Natural killer cell (primary cell): Measurements from ENCODE around the gene TRAF7. TPM values are rescaled to one million over a fixed set of nuclear protein-coding genes. Genes with fewer than 3 reads are reported as not detected.
"Not testable (repeated sequence)": the region's sequence is repeated elsewhere in the genome, so short reads cannot be mapped to it uniquely, and the experiment has no call there.

Source experiments
- ATAC-seq, 3 donors: fragments of 150-1000 bp in 2 of 3; fragments of 200-7000 bp in 1 of 3; cut with Tn5 transposase; 1 replicate in 1 of 3; 2 replicates in 2 of 3; pipeline ENCODE4 v1.10.0; 2021; ENCODE audit warnings: mild to moderate bottlenecking in 2 of 3, moderate library complexity in 2 of 3
- DNase-seq, 2 donors: peaks; one replicate each; pipeline versions ENCODE4 v3.0.0 to v3.0.0-alpha.2; 2013 to 2021; ENCODE audit warnings: mixed read lengths in 1 of 2
- H3K27ac ChIP-seq: one replicate; pipeline ENCODE4 v1.5.1; 2013; ENCODE audit warnings: mild to moderate bottlenecking, low read length
- H3K27me3 ChIP-seq: one replicate; pipeline ENCODE4 v1.6.1; 2013; ENCODE audit warnings: low read length; ENCODE audit not compliant: control insufficient read depth, insufficient read depth
- H3K36me3 ChIP-seq: one replicate; pipeline ENCODE4 v1.6.1; 2013; ENCODE audit warnings: low read length; ENCODE audit not compliant: control insufficient read depth, insufficient read depth
- H3K4me1 ChIP-seq: one replicate; pipeline ENCODE4 v1.6.1; 2013; ENCODE audit warnings: low read length; ENCODE audit not compliant: control insufficient read depth, insufficient read depth
- H3K4me3 ChIP-seq: one replicate; pipeline ENCODE4 v1.5.1; 2013; ENCODE audit warnings: low read length
- H3K9me3 ChIP-seq: one replicate; pipeline ENCODE4 v1.6.1; 2013; ENCODE audit warnings: low read length; ENCODE audit not compliant: control insufficient read depth, insufficient read depth
- H3K27ac Mint-ChIP-seq, 2 donors: one replicate each; pipeline ENCODE4 v1.8.0; 2022; ENCODE audit warnings: mild to moderate bottlenecking in 2 of 2, mixed read lengths in 2 of 2, moderate library complexity in 1 of 2
- H3K27me3 Mint-ChIP-seq, 2 donors: one replicate each; pipeline ENCODE4 v1.8.0; 2022; ENCODE audit warnings: low read depth in 2 of 2, mixed read lengths in 2 of 2
- H3K36me3 Mint-ChIP-seq: one replicate; pipeline ENCODE4 v1.8.0; 2022; ENCODE audit warnings: mixed read lengths
- H3K4me1 Mint-ChIP-seq, 2 donors: one replicate each; pipeline ENCODE4 v1.8.0; 2022; ENCODE audit warnings: mixed read lengths in 2 of 2
- H3K4me3 Mint-ChIP-seq: one replicate; pipeline ENCODE4 v1.8.0; 2022; ENCODE audit warnings: mild to moderate bottlenecking, moderate library complexity, mixed read lengths
- H3K9me3 Mint-ChIP-seq, 2 donors: one replicate each; pipeline ENCODE4 v1.8.0; 2022; ENCODE audit warnings: mixed read lengths in 2 of 2
- WGBS: methylation state at CpG from one replicate; pipeline ENCODE4 v1.1.7; 2013; ENCODE audit warnings: missing lambda C conversion rate; ENCODE audit not compliant: insufficient coverage; 5-methylcytosine and 5-hydroxymethylcytosine counted together
- intact Hi-C: fragments of 100-400 bp; cut with micrococcal nuclease; formaldehyde crosslinking; loops from one replicate; pipeline ENCODE4 v1.14.2; 2022
- total RNA-seq, 4 donors: library from RNA; stranded (reverse); fragments of 120-200 nt in 1 of 4; gene quantifications; one replicate each; pipeline versions ENCODE4 v1.2.3 to v1.2.4, GENCODE V29; 2013 to 2022
- TF ChIP-seq, protein P1 (sequence below): fragments of 200-600 bp; IDR thresholded peaks from one replicate; pipeline ENCODE4 v1.8.0; 2022; ENCODE audit warnings: antibody characterized with exemption

The TRAF7 gene
- 10 to 100 TPM; 29.3 to 39.1 (median 37.3) TPM for total RNA-seq
- total RNA-seq (2013) = 21.5 TPM

DNA sequence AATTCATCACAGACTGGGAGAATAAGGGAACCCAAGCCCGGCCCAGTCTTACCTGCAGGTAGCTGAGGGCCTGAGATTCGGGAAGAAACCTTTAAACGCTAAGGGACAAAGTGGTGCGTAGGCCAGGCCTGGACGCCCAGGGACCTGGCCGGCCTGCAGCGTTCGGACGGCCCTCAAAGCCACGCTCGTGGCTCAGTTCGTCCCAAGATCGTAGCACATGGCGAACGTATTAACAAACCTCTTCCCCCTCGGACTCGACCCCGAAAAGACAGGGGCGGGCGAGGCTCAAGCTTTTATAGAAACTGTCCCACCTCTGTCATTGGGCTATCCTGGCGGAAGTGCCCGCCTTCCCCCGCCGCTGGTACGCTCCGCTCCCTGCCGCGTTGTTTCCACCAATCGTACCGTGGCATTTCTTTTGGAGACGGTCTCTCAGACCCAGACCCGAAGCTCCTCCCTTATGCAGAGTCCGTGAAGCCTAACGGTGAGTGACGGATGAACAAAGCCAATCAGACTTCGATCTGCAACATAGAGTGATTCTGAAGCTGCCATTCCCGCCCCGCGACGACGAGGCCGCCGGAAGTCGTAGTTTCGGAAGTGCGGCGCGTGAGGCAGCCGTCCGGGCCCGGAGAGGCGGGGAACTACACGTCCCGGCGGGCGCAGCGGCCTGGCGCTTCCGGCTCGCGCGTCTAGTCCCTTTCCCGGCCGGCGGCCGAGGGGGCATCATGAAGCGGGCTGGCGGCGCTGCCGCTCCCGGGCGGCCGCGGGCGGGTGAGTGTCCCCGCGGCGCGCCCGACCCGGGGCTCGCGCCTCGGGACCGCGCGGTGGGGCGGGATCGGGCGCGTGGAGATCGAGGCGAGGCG lies at the start of gene TRAF7:
Gene TRAF7, plus strand, starts transcription at position 692 of the 860 bp plus-strand sequence. CDS start 8,139 bp downstream, outside the sequence.
- H3K4me1 Mint-ChIP-seq = peaks cover 30 to 61% of the 10 kb centered on the region in 2 donors
- TF ChIP-seq, protein P1, sequence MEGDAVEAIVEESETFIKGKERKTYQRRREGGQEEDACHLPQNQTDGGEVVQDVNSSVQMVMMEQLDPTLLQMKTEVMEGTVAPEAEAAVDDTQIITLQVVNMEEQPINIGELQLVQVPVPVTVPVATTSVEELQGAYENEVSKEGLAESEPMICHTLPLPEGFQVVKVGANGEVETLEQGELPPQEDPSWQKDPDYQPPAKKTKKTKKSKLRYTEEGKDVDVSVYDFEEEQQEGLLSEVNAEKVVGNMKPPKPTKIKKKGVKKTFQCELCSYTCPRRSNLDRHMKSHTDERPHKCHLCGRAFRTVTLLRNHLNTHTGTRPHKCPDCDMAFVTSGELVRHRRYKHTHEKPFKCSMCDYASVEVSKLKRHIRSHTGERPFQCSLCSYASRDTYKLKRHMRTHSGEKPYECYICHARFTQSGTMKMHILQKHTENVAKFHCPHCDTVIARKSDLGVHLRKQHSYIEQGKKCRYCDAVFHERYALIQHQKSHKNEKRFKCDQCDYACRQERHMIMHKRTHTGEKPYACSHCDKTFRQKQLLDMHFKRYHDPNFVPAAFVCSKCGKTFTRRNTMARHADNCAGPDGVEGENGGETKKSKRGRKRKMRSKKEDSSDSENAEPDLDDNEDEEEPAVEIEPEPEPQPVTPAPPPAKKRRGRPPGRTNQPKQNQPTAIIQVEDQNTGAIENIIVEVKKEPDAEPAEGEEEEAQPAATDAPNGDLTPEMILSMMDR = no peak
- Histone ChIP-seq H3K27me3 (no peaks in the 10 kb centered on the region), H3K4me1 (peaks cover 68% of the 10 kb centered on the region), H3K9me3 (no peaks in the 10 kb centered on the region), H3K4me3 (peak within 1 kb of the TSS; percentile 61), H3K36me3 (peaks cover 5% of the 10 kb centered on the region), H3K27ac (peak within 1 kb of the TSS; percentile 57)
- H3K4me3 Mint-ChIP-seq = peak within 1 kb of the TSS; percentile 97
- no peaks in the 10 kb centered on the region for H3K27me3 Mint-ChIP-seq
- intact Hi-C loops = loop anchor here (1.0 to 10.0 kb wide), 3 partner anchors 59 to 132 kb away; partner anchors contain the start of genes BRICD5, NTHL1, PGP and TSC2
- peak; percentile 94 to 100 for DNase-seq
- H3K36me3 Mint-ChIP-seq = no peaks in the 10 kb centered on the region
- H3K9me3 Mint-ChIP-seq = no peaks in the 10 kb centered on the region
- under 1% methylated on average over 93 of the region's 94 CpGs for WGBS
- H3K27ac Mint-ChIP-seq = peak within 1 kb of the TSS; percentile 87
- peak; percentile 90 to 98 (median 91) for ATAC-seq

DNA sequence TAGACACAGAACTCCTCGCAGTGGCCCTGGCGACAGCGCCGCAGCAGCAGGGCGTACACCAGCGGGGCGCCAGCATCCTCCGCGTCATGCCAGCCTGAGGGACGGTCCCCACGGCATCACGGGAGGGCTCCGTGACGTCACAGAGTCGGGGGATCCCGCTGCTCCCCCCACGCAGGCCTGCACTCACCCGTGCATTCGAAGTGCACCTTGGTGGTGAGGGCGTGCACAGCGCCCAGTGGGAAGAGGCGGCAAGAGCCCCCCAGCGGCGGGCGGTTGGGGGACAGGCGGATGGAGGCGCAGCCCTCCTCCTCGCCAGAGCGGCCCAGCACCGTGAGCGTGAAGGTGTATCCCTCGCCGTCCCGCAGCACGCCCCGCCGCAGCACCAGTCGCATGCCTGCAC lies 49.4 kb upstream of the TRAF7 start:
- 96% methylated on average over 37 of the region's 38 CpGs for WGBS
- H3K9me3 Mint-ChIP-seq, H3K4me1 Mint-ChIP-seq, H3K27ac ChIP-seq, H3K4me3 ChIP-seq, H3K27me3 Mint-ChIP-seq, H3K27ac Mint-ChIP-seq, H3K4me1 ChIP-seq, H3K36me3 Mint-ChIP-seq, H3K36me3 ChIP-seq, ATAC-seq, H3K27me3 ChIP-seq, H3K9me3 ChIP-seq, DNase-seq, intact Hi-C loops, H3K4me3 Mint-ChIP-seq: not testable (repeated sequence)

GRCh38 chr16:2107121-2107790 lies 48.3 kb upstream of the TRAF7 start:
- H3K27ac Mint-ChIP-seq, H3K27me3 ChIP-seq, intact Hi-C loops, H3K36me3 ChIP-seq, H3K4me3 ChIP-seq, H3K27ac ChIP-seq, H3K36me3 Mint-ChIP-seq, H3K9me3 ChIP-seq, H3K4me1 ChIP-seq, H3K4me1 Mint-ChIP-seq, DNase-seq, H3K9me3 Mint-ChIP-seq, H3K4me3 Mint-ChIP-seq, H3K27me3 Mint-ChIP-seq, ATAC-seq: not testable (repeated sequence)
- 91% methylated on average over 17 of the region's 17 CpGs for WGBS

- H3K4me1 Mint-ChIP-seq, H3K4me1 ChIP-seq, H3K36me3 Mint-ChIP-seq, DNase-seq, H3K27ac ChIP-seq, intact Hi-C loops, H3K27ac Mint-ChIP-seq, H3K9me3 Mint-ChIP-seq, H3K27me3 Mint-ChIP-seq, H3K9me3 ChIP-seq, H3K4me3 ChIP-seq, H3K27me3 ChIP-seq, H3K36me3 ChIP-seq, ATAC-seq, H3K4me3 Mint-ChIP-seq: not testable (repeated sequence)
- 96% methylated on average over 20 of the region's 23 CpGs for WGBS
Measured at GRCh38 chr16:2107791-2108125, 47.8 kb upstream of the TRAF7 start.

GRCh38 chr16:2108446-2109270 lies 46.9 kb upstream of the TRAF7 start:
- H3K27ac Mint-ChIP-seq, H3K36me3 Mint-ChIP-seq, H3K27me3 Mint-ChIP-seq, H3K4me1 ChIP-seq, H3K9me3 ChIP-seq, H3K27me3 ChIP-seq, H3K4me3 ChIP-seq, DNase-seq, H3K4me3 Mint-ChIP-seq, H3K9me3 Mint-ChIP-seq, H3K4me1 Mint-ChIP-seq, H3K36me3 ChIP-seq, H3K27ac ChIP-seq, intact Hi-C loops: not testable (repeated sequence)
- ATAC-seq = peak in 1 of 3 donors; percentile 14
- 97% methylated on average over 73 of the region's 73 CpGs for WGBS

DNA sequence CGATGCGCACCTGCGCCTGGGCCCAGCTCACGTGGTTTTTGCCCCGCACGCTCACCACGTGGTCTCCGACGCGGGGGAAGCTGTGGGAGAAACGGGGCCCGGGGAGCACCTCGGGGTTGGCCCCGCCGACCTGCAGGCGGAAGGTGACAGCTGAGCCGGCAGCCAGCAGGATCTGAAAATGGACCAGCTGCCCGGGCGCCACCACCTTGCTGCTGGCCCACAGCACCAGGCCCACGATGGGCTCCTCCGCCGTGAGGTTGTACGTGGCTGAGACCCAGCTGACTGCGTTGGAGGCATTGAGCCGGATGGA lies 46.4 kb upstream of the TRAF7 start:
- H3K9me3 Mint-ChIP-seq, H3K4me3 ChIP-seq, ATAC-seq, H3K9me3 ChIP-seq, H3K27ac ChIP-seq, intact Hi-C loops, H3K36me3 Mint-ChIP-seq, H3K4me1 ChIP-seq, H3K4me1 Mint-ChIP-seq, DNase-seq, H3K4me3 Mint-ChIP-seq, H3K27me3 ChIP-seq, H3K27ac Mint-ChIP-seq, H3K27me3 Mint-ChIP-seq, H3K36me3 ChIP-seq: not testable (repeated sequence)
- 93% methylated on average over 25 of the region's 25 CpGs for WGBS

DNA sequence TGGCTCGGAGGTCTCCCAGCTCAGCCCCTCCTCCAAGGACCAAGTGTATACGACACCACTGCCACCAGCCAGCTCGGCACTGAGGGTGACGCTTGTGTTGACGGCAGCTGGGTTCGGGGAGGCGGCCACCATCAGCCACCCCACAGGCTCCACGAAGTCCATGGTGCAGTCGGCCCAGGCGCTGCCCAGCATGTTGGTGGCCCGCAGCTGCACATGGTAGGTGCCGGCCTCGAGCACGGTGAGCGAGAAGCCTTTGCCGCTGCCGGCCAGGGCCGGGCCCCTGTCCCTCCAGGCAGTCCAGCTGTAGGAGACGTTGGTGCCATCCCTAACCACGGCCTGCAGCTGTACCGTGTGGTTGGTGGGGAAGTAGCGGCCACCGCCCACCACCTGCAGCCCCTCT lies 45.7 kb upstream of the TRAF7 start:
- DNase-seq, H3K4me1 ChIP-seq, H3K4me1 Mint-ChIP-seq, H3K9me3 Mint-ChIP-seq, H3K4me3 Mint-ChIP-seq, H3K36me3 Mint-ChIP-seq, H3K9me3 ChIP-seq, H3K4me3 ChIP-seq, H3K36me3 ChIP-seq, H3K27me3 ChIP-seq, H3K27ac Mint-ChIP-seq, H3K27ac ChIP-seq, intact Hi-C loops, H3K27me3 Mint-ChIP-seq, ATAC-seq: not testable (repeated sequence)
- WGBS = 94% methylated on average over 21 of the region's 23 CpGs
